HG03045 (cell line): ENCODE measurements around the gene NRXN3.

Experiments
- ATAC-seq: cut with Tn5 transposase; IDR thresholded peaks from one replicate; pipeline ENCODE4 v1.9.1; 2021; ENCODE audit warnings: mild to moderate bottlenecking, moderate library complexity; ENCODE audit not compliant: unreplicated experiment

The NRXN3 gene

GRCh38 chr14:78700236-78700635 lies 530.1 kb downstream of the NRXN3 start:
- ATAC-seq: no peak

- ATAC-seq: no peak
These were observed 531.1 kb downstream of the NRXN3 start for GRCh38 chr14:78701246-78701645.

- no peak for ATAC-seq
These were observed 534.8 kb downstream of the NRXN3 start for GRCh38 chr14:78704965-78705364.

- no peak for ATAC-seq
These were observed 535.8 kb downstream of the NRXN3 start for GRCh38 chr14:78705989-78706388.

- ATAC-seq: no peak
These were observed 539.8 kb downstream of the NRXN3 start for GRCh38 chr14:78709795-78710557.

- ATAC-seq: no peak
These were observed 540.8 kb downstream of the NRXN3 start for GRCh38 chr14:78710963-78711362.

- ATAC-seq: no peak
These were observed 543.5 kb downstream of the NRXN3 start for GRCh38 chr14:78713716-78714115.

- ATAC-seq: no peak
These were observed 544.5 kb downstream of the NRXN3 start for GRCh38 chr14:78714711-78715110.

GRCh38 chr14:78721756-78722480 lies 551.7 kb downstream of the NRXN3 start:
- no peak for ATAC-seq

- no peak for ATAC-seq
These were observed 554.9 kb downstream of the NRXN3 start for GRCh38 chr14:78725086-78725485.

- no peak for ATAC-seq
These were observed 566.9 kb downstream of the NRXN3 start for GRCh38 chr14:78737116-78737515.

GRCh38 chr14:78737601-78738000 lies 567.4 kb downstream of the NRXN3 start:
- no peak for ATAC-seq

- ATAC-seq: no peak
These were observed 576.0 kb downstream of the NRXN3 start for GRCh38 chr14:78746086-78746595.

- ATAC-seq: no peak
These were observed 577.6 kb downstream of the NRXN3 start for GRCh38 chr14:78747813-78748212.

- ATAC-seq: no peak
These were observed 582.5 kb downstream of the NRXN3 start for GRCh38 chr14:78752518-78753188.

GRCh38 chr14:78754059-78754458 lies 583.9 kb downstream of the NRXN3 start:
- no peak for ATAC-seq

GRCh38 chr14:78758333-78758732 lies 588.2 kb downstream of the NRXN3 start:
- peak; percentile 44 for ATAC-seq

GRCh38 chr14:78762331-78762730 lies 592.2 kb downstream of the NRXN3 start:
- ATAC-seq: no peak

- no peak for ATAC-seq
These were observed 593.6 kb downstream of the NRXN3 start for GRCh38 chr14:78763746-78764145.

- no peak for ATAC-seq
These were observed 594.1 kb downstream of the NRXN3 start for GRCh38 chr14:78764240-78764639.

GRCh38 chr14:78764645-78765044 lies 594.5 kb downstream of the NRXN3 start:
- ATAC-seq: no peak

GRCh38 chr14:78767436-78767835 lies 597.3 kb downstream of the NRXN3 start:
- no peak for ATAC-seq
